HepG2 (cell line): ENCODE data around the gene BRAF. TPM values are rescaled to one million over a fixed set of nuclear protein-coding genes. Genes with fewer than 3 reads are reported as not detected.

Experiments
- EP300 ChIP-seq, 3 experiments: sonication (generic) in 1 of 3; formaldehyde crosslinking in 1 of 3; IDR thresholded peaks; 2 replicates each; pipeline versions ENCODE4 v1.5.1 to v1.6.1; 2011 to 2020; ENCODE audit warnings: low read depth in 2 of 3, low read length in 2 of 3, borderline replicate concordance in 1 of 3, improper control_type of control experiment in 1 of 3, mild to moderate bottlenecking in 1 of 3, missing genetic modification reagents in 1 of 3, moderate library complexity in 1 of 3
- FOXO4 ChIP-seq: sonication (generic); formaldehyde crosslinking; conservative IDR thresholded peaks from 2 replicates; pipeline ENCODE4 v1.8.1; 2023; ENCODE audit warnings: missing genetic modification reagents
- HHEX ChIP-seq: IDR thresholded peaks from 2 replicates; pipeline ENCODE4 v1.6.1; 2016; ENCODE audit warnings: control low read depth
- HMGA1 ChIP-seq: sonication (generic); formaldehyde crosslinking; conservative IDR thresholded peaks from 2 replicates; pipeline ENCODE4 v1.4.0; 2020; ENCODE audit warnings: missing genetic modification reagents
- KLF12 ChIP-seq: sonication (generic); formaldehyde crosslinking; IDR thresholded peaks from 2 replicates; pipeline ENCODE4 v1.4.0; 2020; ENCODE audit warnings: missing genetic modification reagents, borderline replicate concordance
- NONO ChIP-seq, 2 experiments: fragments of 450-650 bp in 1 of 2; sonication (generic) in 1 of 2; formaldehyde crosslinking in 1 of 2; IDR thresholded peaks in 1 of 2; conservative IDR thresholded peaks in 1 of 2; 2 replicates each; pipeline versions ENCODE4 v1.6.1 to v1.8.0; 2017 to 2022; ENCODE audit warnings: mild to moderate bottlenecking in 1 of 2, missing genetic modification reagents in 1 of 2, moderate library complexity in 1 of 2
- ONECUT2 ChIP-seq: sonication (generic); formaldehyde crosslinking; IDR thresholded peaks from 2 replicates; pipeline ENCODE4 v1.4.0; 2020; ENCODE audit warnings: missing genetic modification reagents
- PAXIP1 ChIP-seq: sonication (generic); formaldehyde crosslinking; conservative IDR thresholded peaks from 2 replicates; pipeline ENCODE4 v1.4.0; 2020; ENCODE audit warnings: mild to moderate bottlenecking, missing genetic modification reagents, moderate library complexity
- PBX3 ChIP-seq: sonication (generic); formaldehyde crosslinking; IDR thresholded peaks from 2 replicates; pipeline ENCODE4 v1.8.1; 2023; ENCODE audit warnings: missing genetic modification reagents, inconsistent platforms, borderline replicate concordance
- STAT6 ChIP-seq: sonication (generic); formaldehyde crosslinking; IDR thresholded peaks from 2 replicates; pipeline ENCODE4 v1.4.0; 2020; ENCODE audit warnings: missing genetic modification reagents, mild to moderate bottlenecking, borderline replicate concordance
- THAP11 ChIP-seq: IDR thresholded peaks from 2 replicates; pipeline ENCODE4 v1.6.1; 2016; ENCODE audit warnings: missing biosample characterization, missing genetic modification reagents
- ZNF121 ChIP-seq: sonication (generic); formaldehyde crosslinking; IDR thresholded peaks from 2 replicates; pipeline ENCODE4 v1.5.0; 2020; ENCODE audit warnings: mild to moderate bottlenecking, missing genetic modification reagents
- ZNF7 ChIP-seq: IDR thresholded peaks from 2 replicates; pipeline ENCODE4 v1.6.1; 2016; ENCODE audit warnings: missing biosample characterization, missing genetic modification reagents
- polyA plus RNA-seq, 8 experiments: library from polyadenylated mRNA; depleted of rRNA in 3 of 8; stranded (reverse) in 7 of 8; unstranded in 1 of 8; fragments of >200 nt; fragmentation: Illumina TruSeq in 4 of 8; extraction: Trizol in 4 of 8; gene quantifications; 2 replicates each; pipeline versions ENCODE4 v1.2.1 to v1.2.3, GENCODE V29; 2011 to 2016; ENCODE audit warnings: low read depth in 4 of 8, missing spikeins in 1 of 8, mixed read lengths in 1 of 8; ENCODE audit not compliant: insufficient read depth in 1 of 8
- total RNA-seq, 5 experiments: library from RNA; depleted of rRNA; stranded (reverse); fragments of >200 nt; fragmentation: Illumina TruSeq; extraction: Trizol; gene quantifications; 2 replicates each; pipeline ENCODE4 v1.2.3, GENCODE V29; 2016; ENCODE audit warnings: low read depth in 1 of 5
- TF ChIP-seq, protein P1 (sequence below): sonication (generic); formaldehyde crosslinking; IDR thresholded peaks from 2 replicates; pipeline ENCODE4 v1.4.0; 2020; ENCODE audit warnings: missing genetic modification reagents, borderline replicate concordance
- TF ChIP-seq, protein P2 (sequence below): sonication (generic); formaldehyde crosslinking; IDR thresholded peaks from 2 replicates; pipeline ENCODE4 v1.4.0; 2020; ENCODE audit warnings: low read depth, mild to moderate bottlenecking, missing genetic modification reagents

BRAF gene
- total and polyA plus RNA-seq, 2 of the 13 experiments (the other 11 are each of a cell fraction or from before 2014, with no cell fraction given): 12.5 to 13.4 TPM

- TF ChIP-seq FOXO4 (no peak), KLF12 (CRISPR knock-in tag) (no peak), STAT6 (CRISPR knock-in tag) (no peak), PBX3 (no peak), ONECUT2 (peak; percentile 74), ZNF7 (no peak), HHEX (CRISPR knock-in tag) (no peak), HMGA1 (CRISPR knock-in tag) (no peak), THAP11 (CRISPR knock-in tag) (no peak), EP300 (IDR thresholded peaks at IDR 0.05; ENCODE audit: low read depth in 2 of 2, low read length in 2 of 2) (no peak), EP300 (CRISPR knock-in tag; IDR thresholded peaks at IDR 0.05; ENCODE audit: borderline replicate concordance) (no peak), ZNF121 (no peak), PAXIP1 (CRISPR knock-in tag) (peak; percentile 66), NONO (IDR thresholded peaks at IDR 0.05) (no peak), NONO (CRISPR knock-in tag; conservative IDR thresholded peaks at IDR 0.05) (no peak)
- TF ChIP-seq, protein P1, sequence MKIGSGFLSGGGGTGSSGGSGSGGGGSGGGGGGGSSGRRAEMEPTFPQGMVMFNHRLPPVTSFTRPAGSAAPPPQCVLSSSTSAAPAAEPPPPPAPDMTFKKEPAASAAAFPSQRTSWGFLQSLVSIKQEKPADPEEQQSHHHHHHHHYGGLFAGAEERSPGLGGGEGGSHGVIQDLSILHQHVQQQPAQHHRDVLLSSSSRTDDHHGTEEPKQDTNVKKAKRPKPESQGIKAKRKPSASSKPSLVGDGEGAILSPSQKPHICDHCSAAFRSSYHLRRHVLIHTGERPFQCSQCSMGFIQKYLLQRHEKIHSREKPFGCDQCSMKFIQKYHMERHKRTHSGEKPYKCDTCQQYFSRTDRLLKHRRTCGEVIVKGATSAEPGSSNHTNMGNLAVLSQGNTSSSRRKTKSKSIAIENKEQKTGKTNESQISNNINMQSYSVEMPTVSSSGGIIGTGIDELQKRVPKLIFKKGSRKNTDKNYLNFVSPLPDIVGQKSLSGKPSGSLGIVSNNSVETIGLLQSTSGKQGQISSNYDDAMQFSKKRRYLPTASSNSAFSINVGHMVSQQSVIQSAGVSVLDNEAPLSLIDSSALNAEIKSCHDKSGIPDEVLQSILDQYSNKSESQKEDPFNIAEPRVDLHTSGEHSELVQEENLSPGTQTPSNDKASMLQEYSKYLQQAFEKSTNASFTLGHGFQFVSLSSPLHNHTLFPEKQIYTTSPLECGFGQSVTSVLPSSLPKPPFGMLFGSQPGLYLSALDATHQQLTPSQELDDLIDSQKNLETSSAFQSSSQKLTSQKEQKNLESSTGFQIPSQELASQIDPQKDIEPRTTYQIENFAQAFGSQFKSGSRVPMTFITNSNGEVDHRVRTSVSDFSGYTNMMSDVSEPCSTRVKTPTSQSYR: peak; percentile 92
- TF ChIP-seq, protein P2, sequence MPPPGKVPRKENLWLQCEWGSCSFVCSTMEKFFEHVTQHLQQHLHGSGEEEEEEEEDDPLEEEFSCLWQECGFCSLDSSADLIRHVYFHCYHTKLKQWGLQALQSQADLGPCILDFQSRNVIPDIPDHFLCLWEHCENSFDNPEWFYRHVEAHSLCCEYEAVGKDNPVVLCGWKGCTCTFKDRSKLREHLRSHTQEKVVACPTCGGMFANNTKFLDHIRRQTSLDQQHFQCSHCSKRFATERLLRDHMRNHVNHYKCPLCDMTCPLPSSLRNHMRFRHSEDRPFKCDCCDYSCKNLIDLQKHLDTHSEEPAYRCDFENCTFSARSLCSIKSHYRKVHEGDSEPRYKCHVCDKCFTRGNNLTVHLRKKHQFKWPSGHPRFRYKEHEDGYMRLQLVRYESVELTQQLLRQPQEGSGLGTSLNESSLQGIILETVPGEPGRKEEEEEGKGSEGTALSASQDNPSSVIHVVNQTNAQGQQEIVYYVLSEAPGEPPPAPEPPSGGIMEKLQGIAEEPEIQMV (CRISPR knock-in tag): no peak
These were observed 47.6 kb upstream of the BRAF start (continued) for GRCh38 chr7:140972344-140972743.
